Subcutaneous abdominal adipose tissue (tissue), 5 donors: ENCODE measurements around the gene HAPLN1.

Experiments
- H3K27ac ChIP-seq: one replicate; pipeline ENCODE4 v1.7.0; 2013; ENCODE audit warnings: low read depth, mild to moderate bottlenecking, inconsistent platforms, low read length, moderate library complexity
- H3K27me3 ChIP-seq, 5 donors: one replicate each; pipeline ENCODE4 v1.7.0; 2013; ENCODE audit warnings: low read length in 5 of 5, inconsistent platforms in 1 of 5; ENCODE audit not compliant: control insufficient read depth in 5 of 5, insufficient read depth in 4 of 5
- H3K36me3 ChIP-seq, 5 donors: one replicate each; pipeline ENCODE4 v1.7.0; 2013; ENCODE audit warnings: low read length in 5 of 5; ENCODE audit not compliant: control insufficient read depth in 5 of 5, insufficient read depth in 5 of 5
- H3K4me1 ChIP-seq, 5 donors: one replicate each; pipeline ENCODE4 v1.7.0; 2013; ENCODE audit warnings: low read length in 5 of 5, mild to moderate bottlenecking in 3 of 5, moderate library complexity in 1 of 5; ENCODE audit not compliant: control insufficient read depth in 5 of 5, insufficient read depth in 5 of 5
- H3K4me3 ChIP-seq, 5 donors: one replicate each; pipeline ENCODE4 v1.7.0; 2013; ENCODE audit warnings: low read length in 5 of 5, low read depth in 1 of 5
- H3K9ac ChIP-seq, 5 donors: one replicate each; pipeline ENCODE4 v1.7.0; 2013; ENCODE audit warnings: low read length in 5 of 5, mild to moderate bottlenecking in 4 of 5, moderate library complexity in 3 of 5
- H3K9me3 ChIP-seq, 5 donors: one replicate each; pipeline ENCODE4 v1.7.0; 2013; ENCODE audit warnings: low read length in 5 of 5; ENCODE audit not compliant: control insufficient read depth in 5 of 5
- donor health status: healthy.
- donor health status: healthy.
- donor health status: healthy.
- donor health status: healthy.
- donor health status: healthy.

Gene HAPLN1

GRCh38 chr5:83721953-83722901 is 1.6 kb upstream of the HAPLN1 start:
- no peaks in the 10 kb centered on the region for H3K9me3 ChIP-seq
- H3K27me3 ChIP-seq = peaks cover 7 to 34% (median 21%) of the 10 kb centered on the region in 5 donors
- no peak overlapping the region for H3K9ac ChIP-seq

GRCh38 chr5:83718936-83719495 is 1.6 kb downstream of the HAPLN1 start:
- H3K27me3 ChIP-seq = peaks cover 7 to 31% (median 21%) of the 10 kb centered on the region in 5 donors
- no peak overlapping the region for H3K9ac ChIP-seq
- no peak overlapping the region for H3K4me3 ChIP-seq
- H3K36me3 ChIP-seq = no peaks in the 10 kb centered on the region
- no peaks in the 10 kb centered on the region for H3K9me3 ChIP-seq
- peaks cover 0 to 13% (median 13%) of the 10 kb centered on the region in 5 donors for H3K4me1 ChIP-seq
- no peak overlapping the region for H3K27ac ChIP-seq

More at GRCh38 chr5:83721953-83722901, 1.6 kb upstream of the HAPLN1 start:
- H3K4me3 ChIP-seq = peak overlapping the region in 4 of 5 donors; percentile 52 to 66 (median 59)
- H3K27ac ChIP-seq = no peak overlapping the region
- no peaks in the 10 kb centered on the region for H3K36me3 ChIP-seq
- peaks cover 0 to 13% (median 13%) of the 10 kb centered on the region in 5 donors for H3K4me1 ChIP-seq

GRCh38 chr5:83718195-83718825 is 2.3 kb downstream of the HAPLN1 start:
- peaks cover 0 to 13% (median 13%) of the 10 kb centered on the region in 5 donors for H3K4me1 ChIP-seq
- peaks cover 7 to 30% (median 21%) of the 10 kb centered on the region in 5 donors for H3K27me3 ChIP-seq
- no peaks in the 10 kb centered on the region for H3K36me3 ChIP-seq
- no peaks in the 10 kb centered on the region for H3K9me3 ChIP-seq
- no peak overlapping the region for H3K27ac ChIP-seq
- H3K9ac ChIP-seq = no peak overlapping the region
- H3K4me3 ChIP-seq = no peak overlapping the region

- Histone ChIP-seq H3K4me3 (no peak overlapping the region), H3K27ac (no peak overlapping the region), H3K9me3 (no peaks in the 10 kb centered on the region), H3K9ac (no peak overlapping the region), H3K4me1 (no peaks in the 10 kb centered on the region), H3K36me3 (no peaks in the 10 kb centered on the region), H3K27me3 (peaks cover 0 to 4% (median 2%) of the 10 kb centered on the region in 5 donors)
Measured at GRCh38 chr5:83715236-83716065, 5.2 kb downstream of the HAPLN1 start.

- no peak overlapping the region for H3K27ac ChIP-seq
- H3K9ac ChIP-seq = no peak overlapping the region
- H3K9me3 ChIP-seq = no peaks in the 10 kb centered on the region
- H3K4me3 ChIP-seq = no peak overlapping the region
- peaks cover 0 to 4% (median 0%) of the 10 kb centered on the region in 5 donors for H3K27me3 ChIP-seq
- no peaks in the 10 kb centered on the region for H3K36me3 ChIP-seq
- H3K4me1 ChIP-seq = no peaks in the 10 kb centered on the region
Measured at GRCh38 chr5:83714810-83715209, 5.8 kb downstream of the HAPLN1 start.

GRCh38 chr5:83711982-83712601 is 8.6 kb downstream of the HAPLN1 start:
- no peaks in the 10 kb centered on the region for H3K4me1 ChIP-seq
- H3K9ac ChIP-seq = no peak overlapping the region
- peaks cover 0 to 4% (median 0%) of the 10 kb centered on the region in 5 donors for H3K27me3 ChIP-seq
- H3K9me3 ChIP-seq = no peaks in the 10 kb centered on the region
- H3K27ac ChIP-seq = no peak overlapping the region
- H3K4me3 ChIP-seq = no peak overlapping the region
- H3K36me3 ChIP-seq = no peaks in the 10 kb centered on the region

- H3K9me3 ChIP-seq = peaks cover 0 to 5% (median 0%) of the 10 kb centered on the region in 5 donors
Measured at GRCh38 chr5:83709973-83710372, 10.7 kb downstream of the HAPLN1 start.

GRCh38 chr5:83708170-83708569 is 12.5 kb downstream of the HAPLN1 start:
- peaks cover 0 to 5% (median 0%) of the 10 kb centered on the region in 5 donors for H3K27me3 ChIP-seq
- no peaks in the 10 kb centered on the region for H3K4me1 ChIP-seq
- H3K36me3 ChIP-seq = no peaks in the 10 kb centered on the region
- no peak overlapping the region for H3K27ac ChIP-seq
- peaks cover 0 to 5% (median 3%) of the 10 kb centered on the region in 5 donors for H3K9me3 ChIP-seq
- H3K4me3 ChIP-seq = no peak overlapping the region
- H3K9ac ChIP-seq = no peak overlapping the region

More at GRCh38 chr5:83709973-83710372, 10.7 kb downstream of the HAPLN1 start:
- Histone ChIP-seq H3K36me3 (no peaks in the 10 kb centered on the region), H3K27me3 (peaks cover 0 to 5% (median 0%) of the 10 kb centered on the region in 5 donors), H3K4me3 (no peak overlapping the region), H3K9ac (no peak overlapping the region), H3K27ac (no peak overlapping the region), H3K4me1 (no peaks in the 10 kb centered on the region)

GRCh38 chr5:83703059-83703458 is 17.6 kb downstream of the HAPLN1 start:
- Histone ChIP-seq H3K4me1 (no peaks in the 10 kb centered on the region), H3K27me3 (peaks cover 0 to 5% (median 0%) of the 10 kb centered on the region in 5 donors), H3K9me3 (peaks cover 0 to 5% (median 3%) of the 10 kb centered on the region in 5 donors), H3K4me3 (no peak overlapping the region), H3K36me3 (no peaks in the 10 kb centered on the region), H3K27ac (no peak overlapping the region), H3K9ac (no peak overlapping the region)
